Right lobe of liver (tissue), 4 donors: ENCODE measurements around the gene C11orf58.

Experiments used
- POLR2A ChIP-seq: fragments of 450-650 bp; IDR thresholded peaks from one replicate; pipeline ENCODE4 v1.6.1; 2017; ENCODE audit warnings: antibody characterized with exemption, mild to moderate bottlenecking
- TF ChIP-seq, protein P1 (sequence below), 4 donors: fragments of 200-600 bp in 3 of 4; fragments of 450-650 bp in 1 of 4; IDR thresholded peaks; one replicate each; pipeline versions ENCODE4 v1.5.1 to v1.8.0; 2016 to 2022; ENCODE audit warnings: antibody characterized with exemption in 4 of 4, mild to moderate bottlenecking in 2 of 4
- donor health status: DM: no; HTN: no; CAD: no.
- donor health status: DM: no; HTN: no; CAD: no.
- donor health status: DM: no; HTN: yes; CAD: no.

DNA sequence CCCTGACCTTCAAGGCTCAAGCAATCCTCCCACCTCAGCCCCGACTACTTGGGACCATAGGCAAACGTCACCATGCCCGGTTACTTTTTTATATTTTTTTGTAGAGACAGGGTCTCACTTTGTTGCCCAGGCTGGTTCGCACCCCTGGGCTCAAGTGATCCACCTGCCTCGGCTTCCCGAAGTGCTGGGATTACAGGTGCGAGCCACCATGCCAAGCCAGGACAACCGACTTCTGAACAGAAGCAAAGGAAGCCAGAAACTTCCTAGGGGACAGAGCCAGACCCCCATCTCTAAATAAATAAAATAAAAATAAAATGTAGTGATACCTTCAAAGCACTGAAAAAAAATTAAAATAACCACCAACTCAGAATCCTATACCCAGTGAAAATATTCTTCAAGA lies 26.4 kb downstream of the C11orf58 start:
- no peak for TF ChIP-seq POLR2A
- TF ChIP-seq, protein P1, sequence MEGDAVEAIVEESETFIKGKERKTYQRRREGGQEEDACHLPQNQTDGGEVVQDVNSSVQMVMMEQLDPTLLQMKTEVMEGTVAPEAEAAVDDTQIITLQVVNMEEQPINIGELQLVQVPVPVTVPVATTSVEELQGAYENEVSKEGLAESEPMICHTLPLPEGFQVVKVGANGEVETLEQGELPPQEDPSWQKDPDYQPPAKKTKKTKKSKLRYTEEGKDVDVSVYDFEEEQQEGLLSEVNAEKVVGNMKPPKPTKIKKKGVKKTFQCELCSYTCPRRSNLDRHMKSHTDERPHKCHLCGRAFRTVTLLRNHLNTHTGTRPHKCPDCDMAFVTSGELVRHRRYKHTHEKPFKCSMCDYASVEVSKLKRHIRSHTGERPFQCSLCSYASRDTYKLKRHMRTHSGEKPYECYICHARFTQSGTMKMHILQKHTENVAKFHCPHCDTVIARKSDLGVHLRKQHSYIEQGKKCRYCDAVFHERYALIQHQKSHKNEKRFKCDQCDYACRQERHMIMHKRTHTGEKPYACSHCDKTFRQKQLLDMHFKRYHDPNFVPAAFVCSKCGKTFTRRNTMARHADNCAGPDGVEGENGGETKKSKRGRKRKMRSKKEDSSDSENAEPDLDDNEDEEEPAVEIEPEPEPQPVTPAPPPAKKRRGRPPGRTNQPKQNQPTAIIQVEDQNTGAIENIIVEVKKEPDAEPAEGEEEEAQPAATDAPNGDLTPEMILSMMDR (IDR thresholded peaks at IDR 0.05), result no peak
